Measurements from ENCODE around the gene ZSCAN9.
A peak's percentile ranks its signal among the peaks of the same experiment; 100 is the strongest.

Gene ZSCAN9

DNA sequence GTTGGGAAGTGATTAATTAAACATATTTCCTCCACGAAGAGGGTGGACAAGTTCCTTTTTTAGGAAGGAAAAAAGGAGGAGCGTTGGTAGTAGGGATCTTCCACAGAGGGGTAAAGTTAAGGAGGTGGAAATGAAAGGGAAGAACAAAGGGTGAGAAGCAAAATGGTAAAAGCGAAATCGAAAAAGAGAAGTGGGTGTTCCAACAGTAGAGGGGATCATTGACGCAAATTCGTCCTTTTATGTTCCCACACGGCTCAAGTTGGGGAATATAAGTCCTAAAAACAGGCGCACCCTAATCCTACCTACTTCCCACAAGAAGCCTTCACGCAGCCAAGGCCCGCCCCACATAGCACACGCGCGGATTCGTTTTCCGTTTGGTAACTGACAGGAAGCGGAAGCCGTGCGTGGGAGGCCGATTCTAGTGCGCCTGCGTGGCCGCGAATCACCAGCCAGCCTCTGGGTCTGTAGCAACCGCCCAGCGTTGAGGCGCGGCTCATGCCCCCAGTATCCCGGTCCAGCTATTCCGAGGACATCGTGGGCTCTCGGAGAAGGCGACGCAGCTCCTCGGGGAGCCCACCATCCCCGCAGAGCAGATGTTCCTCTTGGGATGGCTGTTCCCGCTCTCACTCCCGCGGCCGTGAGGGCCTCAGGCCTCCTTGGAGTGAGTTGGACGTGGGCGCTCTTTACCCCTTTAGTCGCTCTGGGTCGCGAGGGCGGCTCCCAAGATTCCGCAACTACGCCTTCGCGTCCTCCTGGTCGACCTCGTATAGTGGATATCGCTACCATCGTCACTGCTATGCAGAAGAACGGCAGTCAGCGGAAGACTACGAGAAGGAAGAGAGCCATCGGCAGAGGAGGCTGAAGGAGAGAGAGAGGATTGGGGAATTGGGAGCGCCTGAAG lies 34.1 kb downstream of the ZSCAN9 start, which contains the start of gene NKAPL:
NKAPL (plus strand) TSS at position 421 of the 901 bp plus-strand sequence; CDS start at position 496, 75 bp downstream.
- DNase-seq (ENCODE audit: extremely low read depth, low read depth): no peak
- TF ChIP-seq, protein P1, sequence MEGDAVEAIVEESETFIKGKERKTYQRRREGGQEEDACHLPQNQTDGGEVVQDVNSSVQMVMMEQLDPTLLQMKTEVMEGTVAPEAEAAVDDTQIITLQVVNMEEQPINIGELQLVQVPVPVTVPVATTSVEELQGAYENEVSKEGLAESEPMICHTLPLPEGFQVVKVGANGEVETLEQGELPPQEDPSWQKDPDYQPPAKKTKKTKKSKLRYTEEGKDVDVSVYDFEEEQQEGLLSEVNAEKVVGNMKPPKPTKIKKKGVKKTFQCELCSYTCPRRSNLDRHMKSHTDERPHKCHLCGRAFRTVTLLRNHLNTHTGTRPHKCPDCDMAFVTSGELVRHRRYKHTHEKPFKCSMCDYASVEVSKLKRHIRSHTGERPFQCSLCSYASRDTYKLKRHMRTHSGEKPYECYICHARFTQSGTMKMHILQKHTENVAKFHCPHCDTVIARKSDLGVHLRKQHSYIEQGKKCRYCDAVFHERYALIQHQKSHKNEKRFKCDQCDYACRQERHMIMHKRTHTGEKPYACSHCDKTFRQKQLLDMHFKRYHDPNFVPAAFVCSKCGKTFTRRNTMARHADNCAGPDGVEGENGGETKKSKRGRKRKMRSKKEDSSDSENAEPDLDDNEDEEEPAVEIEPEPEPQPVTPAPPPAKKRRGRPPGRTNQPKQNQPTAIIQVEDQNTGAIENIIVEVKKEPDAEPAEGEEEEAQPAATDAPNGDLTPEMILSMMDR (IDR thresholded peaks at IDR 0.05; ENCODE audit: low read depth, low read length): no peak

DNA sequence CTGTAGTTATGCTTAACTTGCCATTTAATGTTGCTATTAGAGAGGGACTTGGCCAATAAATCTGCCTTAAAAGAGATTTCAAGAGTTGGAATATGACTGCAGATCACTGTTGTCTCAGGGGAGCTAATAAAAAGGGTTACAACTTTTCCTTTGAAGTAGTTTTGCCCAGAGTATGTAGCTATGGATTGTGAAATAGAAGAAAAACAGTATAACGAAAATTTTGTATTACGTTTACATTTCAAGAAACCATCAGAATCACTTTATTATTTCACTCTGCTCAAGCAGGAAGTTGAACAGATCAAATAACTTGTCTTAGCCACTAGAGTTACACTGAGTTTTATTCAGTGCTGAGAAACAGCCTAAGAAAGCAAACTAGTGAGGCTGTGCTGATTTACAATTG lies 38.8 kb downstream of the ZSCAN9 start:
- TF ChIP-seq, protein P1 (IDR thresholded peaks at IDR 0.05; ENCODE audit: low read depth, low read length): no peak
- DNase-seq (ENCODE audit: extremely low read depth, low read depth): no peak

DNA sequence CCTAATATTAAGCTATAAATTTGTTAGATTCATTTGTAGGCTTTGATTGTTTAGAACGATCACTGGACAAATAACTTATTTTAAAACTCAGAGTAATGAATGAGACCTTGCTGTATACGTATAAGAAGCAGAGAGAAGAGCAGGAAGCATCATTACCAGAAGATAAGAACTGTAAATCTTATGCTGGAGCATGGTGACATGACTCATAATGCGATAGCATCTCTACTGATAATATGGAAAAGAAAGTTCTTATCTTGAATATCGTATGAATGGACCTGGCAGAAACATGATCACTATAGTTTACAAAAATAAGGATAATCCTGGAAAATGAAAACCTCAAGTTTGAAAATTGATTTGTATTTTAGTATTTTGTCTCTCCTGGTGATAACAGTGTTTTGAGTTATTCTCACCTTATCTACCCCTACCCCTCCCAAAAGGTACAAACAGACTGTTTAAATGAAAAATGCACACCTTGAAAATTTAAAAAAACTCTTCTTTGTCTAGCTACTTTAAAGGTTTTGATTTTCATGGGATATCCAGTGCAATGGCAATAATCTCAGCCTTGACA lies 39.8 kb downstream of the ZSCAN9 start:
- TF ChIP-seq, protein P1 (IDR thresholded peaks at IDR 0.05; ENCODE audit: low read depth, low read length): no peak
- DNase-seq (ENCODE audit: extremely low read depth, low read depth): no peak

DNA sequence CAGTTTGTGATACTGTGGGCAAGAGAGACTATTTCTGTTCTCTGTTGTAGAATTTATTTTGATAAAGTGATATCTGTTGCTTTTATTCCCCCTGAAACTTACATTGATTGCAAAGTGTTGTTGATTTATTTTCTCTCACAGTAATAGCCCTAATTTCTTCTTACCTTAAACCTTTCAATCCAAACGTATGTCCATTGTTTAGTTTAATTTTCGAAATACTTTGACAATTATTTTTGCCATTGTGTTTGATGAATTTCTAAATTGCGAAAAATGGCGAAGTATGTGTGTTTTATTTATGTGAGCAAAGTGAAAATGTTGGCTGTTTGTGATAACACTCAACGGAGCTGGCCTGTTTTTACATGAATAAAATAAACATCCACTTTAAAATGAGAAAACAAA lies 41.5 kb downstream of the ZSCAN9 start:
- DNase-seq (ENCODE audit: extremely low read depth, low read depth): no peak
- TF ChIP-seq, protein P1 (IDR thresholded peaks at IDR 0.05; ENCODE audit: low read depth, low read length): no peak

DNA sequence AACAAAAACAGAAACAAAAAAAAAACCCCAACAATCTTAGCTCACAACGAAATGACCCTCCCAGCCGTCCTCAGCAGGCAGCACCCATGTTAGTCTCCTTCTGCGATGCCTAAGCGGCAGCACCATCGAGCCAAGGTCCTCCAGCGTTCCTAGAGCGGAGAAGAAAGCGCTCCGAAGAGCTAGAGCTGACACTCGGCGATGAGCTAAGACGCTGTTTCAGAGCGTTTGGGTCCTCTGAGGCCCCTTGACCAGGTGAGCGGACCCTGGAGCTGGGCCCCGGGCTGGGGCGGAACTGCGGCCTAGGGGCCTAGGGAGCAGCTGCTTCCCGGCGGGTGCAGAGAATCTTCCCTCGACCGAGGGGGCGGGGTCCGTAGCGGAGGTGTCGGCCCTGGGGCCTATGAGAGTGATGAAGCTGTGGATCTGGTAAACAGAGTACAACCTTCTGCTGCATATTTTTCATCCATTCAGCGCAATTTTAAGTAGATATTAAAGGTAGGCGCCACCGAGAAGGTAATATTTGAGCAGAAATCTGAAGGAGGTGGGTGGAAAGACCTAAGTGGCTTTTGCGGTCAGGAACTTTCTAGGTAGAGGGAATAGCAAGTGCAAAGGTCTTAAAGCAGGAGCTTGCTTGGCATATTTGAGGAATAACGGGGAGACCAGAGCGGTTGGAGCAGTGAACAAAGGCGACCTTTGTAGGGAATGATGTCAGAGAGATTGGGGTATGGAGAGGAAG lies 42.1 kb downstream of the ZSCAN9 start, which contains the start of gene ZSCAN26:
ZSCAN26 (plus strand) TSS at position 182 of the 733 bp plus-strand sequence. CDS start 4,777 bp downstream, outside the sequence.
- TF ChIP-seq, protein P1 (IDR thresholded peaks at IDR 0.05; ENCODE audit: low read depth, low read length): no peak
- DNase-seq (ENCODE audit: extremely low read depth, low read depth): peak; percentile 54

DNA sequence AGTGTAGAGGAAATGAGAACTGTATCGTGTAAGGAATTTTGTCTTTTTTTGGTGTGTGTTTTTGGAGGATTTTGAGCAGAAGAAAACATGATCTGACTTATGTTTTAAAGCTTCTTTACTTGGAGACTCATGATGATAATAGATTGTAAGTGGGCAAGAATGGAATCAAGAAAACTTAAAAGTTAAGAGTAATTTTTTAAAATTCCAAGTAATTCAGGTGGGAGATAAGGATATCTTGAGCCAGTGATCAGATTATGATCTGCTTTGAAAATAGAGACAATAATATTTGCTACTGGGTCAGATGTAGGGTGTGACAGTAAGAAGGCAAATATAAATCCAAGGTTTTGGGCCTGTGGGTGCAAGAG lies 42.6 kb downstream of the ZSCAN9 start:
- TF ChIP-seq, protein P1 (IDR thresholded peaks at IDR 0.05; ENCODE audit: low read depth, low read length): no peak
- DNase-seq (ENCODE audit: extremely low read depth, low read depth): no peak

Measured in AG09319 (cell line).